K562 (cell line): ENCODE measurements around the gene LIPE. TPM values are rescaled to one million over a fixed set of nuclear protein-coding genes. Genes with fewer than 3 reads are reported as not detected.

Experiments
- ATAC-seq: fragments of 200-7000 bp; cut with Tn5 transposase; 3 replicates; pipeline ENCODE4 v1.9.1; 2020; ENCODE audit warnings: moderate library complexity
- BruUV-seq: library from RNA; stranded (reverse); fragments of 400-500 nt; replicated peaks from 2 replicates; lab custom pipeline; 2021; lab: Mats Ljungman, UMichigan
- CTCF ChIA-PET: fragments of 300-600 bp; formaldehyde crosslinking; extraction: SDS; loops from one replicate; lab custom pipeline; 2021; ENCODE audit warnings: low intra/inter-chr PET ratio; lab: Yijun Ruan, JAX
- POLR2A ChIA-PET: fragments of 300-600, 350-650 bp; sonication (Branson Sonifier 250); formaldehyde crosslinking; extraction: SDS; loops from one replicate; lab custom pipeline; 2021; ENCODE audit warnings: antibody characterized with exemption, inconsistent platforms; lab: Yijun Ruan, JAX
- DNase-seq, 4 experiments: peaks; one replicate each; pipeline versions ENCODE4 v3.0.0 to v3.0.0-alpha.2; 2011 to 2018; ENCODE audit warnings: low spot score in 3 of 4, mixed read lengths in 3 of 4; ENCODE audit errors: extremely low read depth in 1 of 4
- FAIRE-seq: peaks from 2 replicates; lab custom pipeline; 2011; peaks lifted over from hg19 to GRCh38; lab: Jason Lieb, UNC
- H2AFZ ChIP-seq: 2 replicates; pipeline ENCODE4 v1.6.0; 2011; ENCODE audit warnings: low read depth, low read length, control low read depth, inconsistent platforms
- H3K27ac ChIP-seq: fragments of 200-600 bp; 3 replicates; pipeline ENCODE4 v1.8.0; 2011; ENCODE audit warnings: low read depth, mild to moderate bottlenecking, control low read depth, inconsistent platforms, low read length, moderate library complexity, mixed read lengths; ENCODE audit errors: extremely low read depth
- H3K27me3 ChIP-seq, 2 experiments: fragments of 300-600 bp in 1 of 2; 2 replicates in 1 of 2; 3 replicates in 1 of 2; pipeline versions ENCODE4 v1.6.0 to v1.8.0; 2011; ENCODE audit warnings: inconsistent platforms in 2 of 2, low read length in 2 of 2, mild to moderate bottlenecking in 1 of 2, mixed read lengths in 1 of 2, moderate library complexity in 1 of 2; ENCODE audit not compliant: control insufficient read depth in 2 of 2, insufficient read depth in 2 of 2
- H3K36me3 ChIP-seq: fragments of 300-600 bp; 3 replicates; pipeline ENCODE4 v1.8.0; 2011; ENCODE audit warnings: mild to moderate bottlenecking, low read length, inconsistent platforms; ENCODE audit not compliant: control insufficient read depth, insufficient read depth
- H3K4me1 ChIP-seq, 2 experiments: fragments of 200-600 bp in 1 of 2; replicated peaks in 1 of 2; 2 replicates in 1 of 2; 3 replicates in 1 of 2; pipeline versions ENCODE4 v1.5.1 to v1.8.0; 2011; ENCODE audit warnings: inconsistent platforms in 2 of 2, low read length in 2 of 2, mild to moderate bottlenecking in 1 of 2, mixed read lengths in 1 of 2, moderate library complexity in 1 of 2; ENCODE audit not compliant: control insufficient read depth in 2 of 2, insufficient read depth in 2 of 2
- H3K4me2 ChIP-seq: 2 replicates; pipeline ENCODE4 v1.6.1; 2011; ENCODE audit warnings: low read length, control low read depth, inconsistent platforms, mixed read lengths; ENCODE audit not compliant: insufficient read depth
- H3K4me3 ChIP-seq: fragments of 200-600 bp; sonication (generic), shearing (Covaris generic); 2 replicates; pipeline ENCODE4 v1.5.1; 2016; ENCODE audit warnings: control low read depth, inconsistent platforms
- H3K79me2 ChIP-seq: fragments of 200-600 bp; 3 replicates; pipeline ENCODE4 v1.8.0; 2011; ENCODE audit warnings: low read length, inconsistent platforms; ENCODE audit not compliant: control insufficient read depth, insufficient read depth
- H3K9ac ChIP-seq, 2 experiments: 2 replicates each; pipeline versions ENCODE4 v1.6.0 to v1.6.1; 2011; ENCODE audit warnings: low read depth in 2 of 2, low read length in 2 of 2, control low read depth in 1 of 2, inconsistent platforms in 1 of 2, mild to moderate bottlenecking in 1 of 2, mixed read lengths in 1 of 2; ENCODE audit not compliant: insufficient read depth in 1 of 2
- H3K9me1 ChIP-seq: one replicate; pipeline ENCODE4 v1.6.0; 2011; ENCODE audit warnings: inconsistent platforms, mild to moderate bottlenecking, low read length, moderate library complexity; ENCODE audit not compliant: control insufficient read depth, insufficient read depth
- H3K9me3 ChIP-seq: replicated peaks from 2 replicates; pipeline ENCODE4 v1.5.1; 2011; ENCODE audit warnings: low read depth, low read length, inconsistent platforms; ENCODE audit not compliant: control insufficient read depth, insufficient read depth
- H4K20me1 ChIP-seq: replicated peaks from 2 replicates; pipeline ENCODE4 v1.6.1; 2011; ENCODE audit warnings: low read length, inconsistent platforms, mixed read lengths; ENCODE audit not compliant: control insufficient read depth, insufficient read depth
- HDAC3 ChIP-seq: fragments of 450-650 bp; IDR thresholded peaks from 2 replicates; pipeline ENCODE4 v1.6.1; 2018; ENCODE audit warnings: borderline replicate concordance, mild to moderate bottlenecking, moderate library complexity; ENCODE audit not compliant: partially characterized antibody
- NEUROD1 ChIP-seq: fragments of 150-350 bp; IDR thresholded peaks from 2 replicates; pipeline ENCODE4 v1.6.1; 2014; ENCODE audit warnings: borderline replicate concordance, low read length, low read depth; ENCODE audit not compliant: partially characterized antibody
- POLR2G ChIP-seq: fragments of 200-400 bp; formaldehyde crosslinking; IDR thresholded peaks from 2 replicates; pipeline ENCODE4 v1.6.1; 2017; ENCODE audit warnings: low read depth, mild to moderate bottlenecking, antibody characterized with exemption, low read length, moderate library complexity
- WGBS: fragments of 100-300 bp; shearing (Covaris generic); methylation state at CpG from one replicate; pipeline ENCODE4 v1.1.6; 2016; ENCODE audit warnings: low coverage, mixed read lengths; ENCODE audit not compliant: insufficient coverage; ENCODE audit errors: missing lambda C conversion rate; 5-methylcytosine and 5-hydroxymethylcytosine counted together
- in situ Hi-C: fragments of 300-500 bp; cut with MboI; formaldehyde crosslinking; loops from 4 replicates; pipeline ENCODE4 v1.15.0; 2018; ENCODE audit warnings: inconsistent platforms, mixed read lengths
- intact Hi-C: fragments of 100-400 bp; cut with micrococcal nuclease; formaldehyde crosslinking; loops from 2 replicates; pipeline ENCODE4 v1.14.2; 2022
- polyA plus RNA-seq, 8 experiments: library from polyadenylated mRNA; depleted of rRNA in 4 of 8; stranded (reverse) in 5 of 8; unstranded in 3 of 8; fragments of >200 nt; fragmentation: Nextera tagmentation in 2 of 8; fragmentation: Illumina TruSeq in 1 of 8; extraction: Ambion mirVana in 2 of 8; extraction: Trizol in 1 of 8; gene quantifications; 2 replicates each; pipeline versions ENCODE4 v1.2.1 to v1.2.3, GENCODE V29; 2011 to 2014; ENCODE audit warnings: inconsistent platforms in 1 of 8, missing spikeins in 1 of 8
- total RNA-seq, 7 experiments: library from RNA; depleted of rRNA in 6 of 7; stranded (reverse); fragments of >200 nt in 6 of 7; fragmentation: Illumina TruSeq in 2 of 7; extraction: Trizol in 2 of 7; gene quantifications; 2 replicates each; pipeline versions ENCODE4 v1.2.1 to v1.2.3, GENCODE V29; 2011 to 2021; ENCODE audit warnings: low replicate concordance in 1 of 7
- TF ChIP-seq, protein P1 (sequence below): fragments of 150-350 bp; IDR thresholded peaks from 2 replicates; pipeline ENCODE4 v1.6.1; 2014; ENCODE audit warnings: low read depth, mild to moderate bottlenecking, low read length, borderline replicate concordance

The LIPE gene
- total and polyA plus RNA-seq, 9 of the 15 experiments (the other 6 are each of a cell fraction or from before 2014, with no cell fraction given): 0.22 TPM; not detected in 8

GRCh38 chr19:42403586-42403985 lies 23.6 kb downstream of the LIPE start (continued):
- TF ChIP-seq, protein P1, sequence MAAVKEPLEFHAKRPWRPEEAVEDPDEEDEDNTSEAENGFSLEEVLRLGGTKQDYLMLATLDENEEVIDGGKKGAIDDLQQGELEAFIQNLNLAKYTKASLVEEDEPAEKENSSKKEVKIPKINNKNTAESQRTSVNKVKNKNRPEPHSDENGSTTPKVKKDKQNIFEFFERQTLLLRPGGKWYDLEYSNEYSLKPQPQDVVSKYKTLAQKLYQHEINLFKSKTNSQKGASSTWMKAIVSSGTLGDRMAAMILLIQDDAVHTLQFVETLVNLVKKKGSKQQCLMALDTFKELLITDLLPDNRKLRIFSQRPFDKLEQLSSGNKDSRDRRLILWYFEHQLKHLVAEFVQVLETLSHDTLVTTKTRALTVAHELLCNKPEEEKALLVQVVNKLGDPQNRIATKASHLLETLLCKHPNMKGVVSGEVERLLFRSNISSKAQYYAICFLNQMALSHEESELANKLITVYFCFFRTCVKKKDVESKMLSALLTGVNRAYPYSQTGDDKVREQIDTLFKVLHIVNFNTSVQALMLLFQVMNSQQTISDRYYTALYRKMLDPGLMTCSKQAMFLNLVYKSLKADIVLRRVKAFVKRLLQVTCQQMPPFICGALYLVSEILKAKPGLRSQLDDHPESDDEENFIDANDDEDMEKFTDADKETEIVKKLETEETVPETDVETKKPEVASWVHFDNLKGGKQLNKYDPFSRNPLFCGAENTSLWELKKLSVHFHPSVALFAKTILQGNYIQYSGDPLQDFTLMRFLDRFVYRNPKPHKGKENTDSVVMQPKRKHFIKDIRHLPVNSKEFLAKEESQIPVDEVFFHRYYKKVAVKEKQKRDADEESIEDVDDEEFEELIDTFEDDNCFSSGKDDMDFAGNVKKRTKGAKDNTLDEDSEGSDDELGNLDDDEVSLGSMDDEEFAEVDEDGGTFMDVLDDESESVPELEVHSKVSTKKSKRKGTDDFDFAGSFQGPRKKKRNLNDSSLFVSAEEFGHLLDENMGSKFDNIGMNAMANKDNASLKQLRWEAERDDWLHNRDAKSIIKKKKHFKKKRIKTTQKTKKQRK: no peak
- TF ChIP-seq, all 486 proteins: peak for 0

GRCh38 chr19:42402376-42403116 lies 24.6 kb downstream of the LIPE start:
- H3K9me3 ChIP-seq: no peaks in the 10 kb centered on the region
- FAIRE-seq (no peak), ATAC-seq (no peak), DNase-seq (no peak)
- no peak overlapping the region for H3K27ac ChIP-seq
- no peak overlapping the region for H2AFZ ChIP-seq
- 45% methylated on average over 27 of the region's 34 CpGs for WGBS
- in situ Hi-C loops: no loop called here
- no peaks in the 10 kb centered on the region for H3K36me3 ChIP-seq
- peaks cover 2% of the 10 kb centered on the region; the same call in 1 of the 3 replicates for H3K79me2 ChIP-seq
- H3K4me3 ChIP-seq: no peak overlapping the region
- H3K4me1 ChIP-seq: peaks cover 2 to 37% of the 10 kb centered on the region in 2 experiments; a peak in 3 of 5 replicates
- POLR2A ChIA-PET: interaction anchor here (0.6 kb wide), 1 partner anchor 163 kb away, joined by 3 read pairs; no protein-coding TSS in a partner anchor
- peaks cover 13% of the 10 kb centered on the region for H4K20me1 ChIP-seq
- BruUV-seq: no TSS peak
- TF ChIP-seq NEUROD1: no peak
- TF ChIP-seq POLR2G: 0 out of 2 replicates have a peak, but pooled peaks have one; percentile 22
- TF ChIP-seq HDAC3: no peak
- peak overlapping the region in 1 of 2 experiments; percentile 45; a peak in 1 of 4 replicates for H3K9ac ChIP-seq
- H3K27me3 ChIP-seq: peaks cover 0 to 9% of the 10 kb centered on the region in 2 experiments; a peak in 3 of 5 replicates
- H3K4me2 ChIP-seq: no peak overlapping the region
- peaks cover 3% of the 10 kb centered on the region for H3K9me1 ChIP-seq
- intact Hi-C loops: no loop called here
- CTCF ChIA-PET: interaction anchor here (0.6 kb wide), 1 partner anchor 226 kb away, joined by 3 read pairs; no protein-coding TSS in a partner anchor
